Measurements from ENCODE around the gene FREM1.

The FREM1 gene

GRCh38 chr9:14702200-14702720 lies 208.0 kb downstream of the FREM1 start:
- DNase-seq (ENCODE audit: low spot score), result no peak

- DNase-seq (ENCODE audit: low spot score), result peak; percentile 78
These were observed 216.9 kb downstream of the FREM1 start, which contains the start of gene ZDHHC21 for GRCh38 chr9:14693251-14693861. ZDHHC21 (minus strand) TSS chr9:14693432; CDS start chr9:14674340, 19,092 bp downstream.

- DNase-seq (ENCODE audit: low spot score), result no peak
These were observed 217.6 kb downstream of the FREM1 start for GRCh38 chr9:14692470-14693250.

- no peak for DNase-seq (ENCODE audit: low spot score)
These were observed 219.1 kb downstream of the FREM1 start for GRCh38 chr9:14690948-14691730.

GRCh38 chr9:14687042-14687719 lies 223.0 kb downstream of the FREM1 start:
- DNase-seq (ENCODE audit: low spot score), result no peak

GRCh38 chr9:14686168-14686567 lies 224.1 kb downstream of the FREM1 start:
- no peak for DNase-seq (ENCODE audit: low spot score)

Data from ecto neural progenitor cell (in vitro differentiated cells).